Keratinocyte (primary cell): ENCODE results near the gene HS3ST2. TPM values are rescaled to one million over a fixed set of nuclear protein-coding genes. Genes with fewer than 3 reads are reported as not detected.
"Not testable (repeated sequence)": the region's sequence is repeated elsewhere in the genome, so short reads cannot be mapped to it uniquely, and the experiment has no call there.

ENCODE experiments used
- DNase-seq: peaks from one replicate; pipeline ENCODE4 v3.0.0-alpha.2; 2011; ENCODE audit warnings: low read depth, missing footprints, low spot score
- FAIRE-seq: peaks from 2 replicates; lab custom pipeline; 2011; peaks lifted over from hg19 to GRCh38; lab: Jason Lieb, UNC
- H2AFZ ChIP-seq: 2 replicates; pipeline ENCODE4 v1.6.0; 2012; ENCODE audit warnings: low read length, control low read depth, inconsistent platforms; ENCODE audit not compliant: control insufficient read depth
- H3K27ac ChIP-seq: 2 replicates; pipeline ENCODE4 v1.5.1; 2011; ENCODE audit warnings: low read length; ENCODE audit not compliant: control insufficient read depth, insufficient read depth
- H3K27me3 ChIP-seq: 3 replicates; pipeline ENCODE4 v1.6.0; 2011; ENCODE audit warnings: low read length; ENCODE audit not compliant: control insufficient read depth, insufficient read depth; ENCODE audit errors: extremely low read depth
- H3K36me3 ChIP-seq, 2 experiments: 2 replicates in 1 of 2; 3 replicates in 1 of 2; pipeline ENCODE4 v1.5.1; 2011; ENCODE audit warnings: low read length in 2 of 2, mild to moderate bottlenecking in 1 of 2; ENCODE audit not compliant: control insufficient read depth in 2 of 2, insufficient read depth in 2 of 2; ENCODE audit errors: extremely low read depth in 1 of 2
- H3K4me1 ChIP-seq: 3 replicates; pipeline ENCODE4 v1.5.1; 2011; ENCODE audit warnings: low read length; ENCODE audit not compliant: control insufficient read depth, insufficient read depth; ENCODE audit errors: extremely low read depth
- H3K4me2 ChIP-seq: 3 replicates; pipeline ENCODE4 v1.6.0; 2011; ENCODE audit warnings: low read depth, low read length; ENCODE audit not compliant: control insufficient read depth, insufficient read depth; ENCODE audit errors: extremely low read depth
- H3K4me3 ChIP-seq, 3 experiments: fragments of 200-600 bp in 1 of 3; sonication (generic) in 1 of 3; 2 replicates in 2 of 3; 3 replicates in 1 of 3; pipeline ENCODE4 v1.5.1; 2011 to 2016; ENCODE audit warnings: low read length in 3 of 3, mild to moderate bottlenecking in 3 of 3, control low read depth in 2 of 3, inconsistent platforms in 1 of 3, low read depth in 1 of 3, mixed read lengths in 1 of 3, mixed run types in 1 of 3, moderate library complexity in 1 of 3; ENCODE audit not compliant: control insufficient read depth in 2 of 3, insufficient read depth in 2 of 3; ENCODE audit errors: extremely low read depth in 1 of 3
- H3K79me2 ChIP-seq: 2 replicates; pipeline ENCODE4 v1.6.0; 2012; ENCODE audit warnings: low read length; ENCODE audit not compliant: control insufficient read depth, insufficient read depth
- H3K9ac ChIP-seq: 3 replicates; pipeline ENCODE4 v1.6.0; 2011; ENCODE audit warnings: low read length; ENCODE audit not compliant: control insufficient read depth, insufficient read depth; ENCODE audit errors: extremely low read depth
- H3K9me1 ChIP-seq: 3 replicates; pipeline ENCODE4 v1.6.0; 2011; ENCODE audit warnings: low read length; ENCODE audit not compliant: control insufficient read depth, insufficient read depth; ENCODE audit errors: extremely low read depth
- H3K9me3 ChIP-seq: 2 replicates; pipeline ENCODE4 v1.5.1; 2012; ENCODE audit warnings: low read depth, low read length; ENCODE audit not compliant: control insufficient read depth
- H4K20me1 ChIP-seq: 3 replicates; pipeline ENCODE4 v1.6.0; 2011; ENCODE audit warnings: low read length; ENCODE audit not compliant: control insufficient read depth, insufficient read depth; ENCODE audit errors: extremely low read depth
- EZH2 ChIP-seq: IDR thresholded peaks from one replicate; pipeline ENCODE4 v1.6.1; 2012; ENCODE audit warnings: inconsistent platforms, mild to moderate bottlenecking, low read length, moderate library complexity
- dilution Hi-C: fragments of 300-500 bp; cut with MboI; formaldehyde crosslinking; loops from one replicate; pipeline ENCODE4 v1.7.0; 2020; ENCODE audit warnings: low sequenced_read_pairs; ENCODE audit not compliant: extremely low pct_ligation_motif_present
- polyA plus RNA-seq, 5 experiments: library from polyadenylated mRNA; depleted of rRNA in 3 of 5; stranded (reverse) in 3 of 5; stranded (forward) in 1 of 5; unstranded in 1 of 5; fragments of >200 nt; gene quantifications; 1 replicate in 1 of 5; 2 replicates in 3 of 5; 3 replicates in 1 of 5; pipeline versions ENCODE4 v1.2.1 to v1.2.3, GENCODE V29; 2011 to 2012; ENCODE audit warnings: missing spikeins in 2 of 5, low read depth in 1 of 5, low replicate concordance in 1 of 5
- TF ChIP-seq, protein P1 (sequence below), 3 experiments: IDR thresholded peaks in 1 of 3; conservative IDR thresholded peaks in 1 of 3; optimal IDR thresholded peaks in 1 of 3; 2 replicates in 2 of 3; 3 replicates in 1 of 3; pipeline versions ENCODE3 to v1.5.1; 2011; ENCODE audit warnings: low read length in 3 of 3, mild to moderate bottlenecking in 3 of 3, moderate library complexity in 2 of 3, control low read depth in 1 of 3, inconsistent platforms in 1 of 3; ENCODE audit not compliant: insufficient read depth in 2 of 3; ENCODE audit errors: extremely low read depth in 1 of 3

Gene HS3ST2
- polyA plus RNA-seq, 1 donor (not counting 4 experiments of a cell fraction or from before 2014, with no cell fraction given): 6.3 TPM

- Histone ChIP-seq H2AFZ (no peak overlapping the region), H3K4me2 (peak overlapping the region; percentile 95), H3K9me1 (peaks cover 6% of the 10 kb centered on the region), H3K79me2 (peaks cover 65% of the 10 kb centered on the region), H4K20me1 (peaks cover 26% of the 10 kb centered on the region), H3K36me3 (peaks cover 5 to 13% of the 10 kb centered on the region in 2 experiments), H3K4me3 (peak overlapping the region; percentile 65 to 80 (median 80)), H3K27ac (no peak overlapping the region), H3K9ac (peak overlapping the region; percentile 91), H3K27me3 (no peaks in the 10 kb centered on the region), H3K9me3 (no peaks in the 10 kb centered on the region), H3K4me1 (peaks cover 36% of the 10 kb centered on the region)
- peak; percentile 20 for FAIRE-seq
- DNase-seq: no peak
- no peak for TF ChIP-seq EZH2
- TF ChIP-seq, protein P1, sequence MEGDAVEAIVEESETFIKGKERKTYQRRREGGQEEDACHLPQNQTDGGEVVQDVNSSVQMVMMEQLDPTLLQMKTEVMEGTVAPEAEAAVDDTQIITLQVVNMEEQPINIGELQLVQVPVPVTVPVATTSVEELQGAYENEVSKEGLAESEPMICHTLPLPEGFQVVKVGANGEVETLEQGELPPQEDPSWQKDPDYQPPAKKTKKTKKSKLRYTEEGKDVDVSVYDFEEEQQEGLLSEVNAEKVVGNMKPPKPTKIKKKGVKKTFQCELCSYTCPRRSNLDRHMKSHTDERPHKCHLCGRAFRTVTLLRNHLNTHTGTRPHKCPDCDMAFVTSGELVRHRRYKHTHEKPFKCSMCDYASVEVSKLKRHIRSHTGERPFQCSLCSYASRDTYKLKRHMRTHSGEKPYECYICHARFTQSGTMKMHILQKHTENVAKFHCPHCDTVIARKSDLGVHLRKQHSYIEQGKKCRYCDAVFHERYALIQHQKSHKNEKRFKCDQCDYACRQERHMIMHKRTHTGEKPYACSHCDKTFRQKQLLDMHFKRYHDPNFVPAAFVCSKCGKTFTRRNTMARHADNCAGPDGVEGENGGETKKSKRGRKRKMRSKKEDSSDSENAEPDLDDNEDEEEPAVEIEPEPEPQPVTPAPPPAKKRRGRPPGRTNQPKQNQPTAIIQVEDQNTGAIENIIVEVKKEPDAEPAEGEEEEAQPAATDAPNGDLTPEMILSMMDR (optimal IDR thresholded peaks at IDR 0.05 in 1 of 3, IDR thresholded peaks at IDR 0.05 in 1 of 3, conservative IDR thresholded peaks at IDR 0.05 in 1 of 3; ENCODE audit: extremely low read depth in 1 of 3, insufficient read depth in 2 of 3, low read length in 3 of 3): no peak
- dilution Hi-C loops: no loop called here
These were observed 1.9 kb downstream of the HS3ST2 start for GRCh38 chr16:22815863-22816262.

GRCh38 chr16:22816475-22816874 lies 2.5 kb downstream of the HS3ST2 start:
- dilution Hi-C loops: no loop called here
- peak overlapping the region; percentile 95 for H3K4me2 ChIP-seq
- peak; percentile 66 for FAIRE-seq
- H3K9ac ChIP-seq: peak overlapping the region; percentile 3
- no peaks in the 10 kb centered on the region for H3K27me3 ChIP-seq
- peaks cover 32% of the 10 kb centered on the region for H4K20me1 ChIP-seq
- peak; percentile 44 for DNase-seq
- H3K4me1 ChIP-seq: peaks cover 36% of the 10 kb centered on the region
- no peak overlapping the region for H2AFZ ChIP-seq
- H3K36me3 ChIP-seq: peaks cover 5 to 15% of the 10 kb centered on the region in 2 experiments
- H3K9me3 ChIP-seq: no peaks in the 10 kb centered on the region
- H3K4me3 ChIP-seq: peak overlapping the region; percentile 65 to 80 (median 80)
- no peak overlapping the region for H3K27ac ChIP-seq
- TF ChIP-seq EZH2: no peak
- TF ChIP-seq, protein P1 (optimal IDR thresholded peaks at IDR 0.05 in 1 of 3, IDR thresholded peaks at IDR 0.05 in 1 of 3, conservative IDR thresholded peaks at IDR 0.05 in 1 of 3; ENCODE audit: extremely low read depth in 1 of 3, insufficient read depth in 2 of 3, low read length in 3 of 3): no peak
- H3K79me2 ChIP-seq: peaks cover 71% of the 10 kb centered on the region
- H3K9me1 ChIP-seq: peaks cover 12% of the 10 kb centered on the region

- DNase-seq, dilution Hi-C loops, FAIRE-seq, H2AFZ ChIP-seq, H3K27ac ChIP-seq, H3K9ac ChIP-seq, H3K9me3 ChIP-seq, H3K4me2 ChIP-seq, H3K4me3 ChIP-seq, H3K27me3 ChIP-seq: not testable (repeated sequence)
- Histone ChIP-seq H3K9me1 (peaks cover 12% of the 10 kb centered on the region), H3K4me1 (peaks cover 33% of the 10 kb centered on the region), H3K79me2 (peaks cover 84% of the 10 kb centered on the region), H3K36me3 (peaks cover 3 to 15% of the 10 kb centered on the region in 2 experiments), H4K20me1 (peaks cover 35% of the 10 kb centered on the region)
These were observed 4.8 kb downstream of the HS3ST2 start for GRCh38 chr16:22818736-22819135.
